NOMO-1 treated with dmso at 0.1 percent for 144 hours (cell line): Measurements from ENCODE around the gene C11orf21.
"Not testable (repeated sequence)": the region's sequence is repeated elsewhere in the genome, so short reads cannot be mapped to it uniquely, and the experiment has no call there.

ENCODE experiments used
- DNase-seq: peaks from one replicate; lab custom pipeline; 2025; ENCODE audit not compliant: unreplicated experiment; lab: John Stamatoyannopoulos, UW

The C11orf21 gene

DNA sequence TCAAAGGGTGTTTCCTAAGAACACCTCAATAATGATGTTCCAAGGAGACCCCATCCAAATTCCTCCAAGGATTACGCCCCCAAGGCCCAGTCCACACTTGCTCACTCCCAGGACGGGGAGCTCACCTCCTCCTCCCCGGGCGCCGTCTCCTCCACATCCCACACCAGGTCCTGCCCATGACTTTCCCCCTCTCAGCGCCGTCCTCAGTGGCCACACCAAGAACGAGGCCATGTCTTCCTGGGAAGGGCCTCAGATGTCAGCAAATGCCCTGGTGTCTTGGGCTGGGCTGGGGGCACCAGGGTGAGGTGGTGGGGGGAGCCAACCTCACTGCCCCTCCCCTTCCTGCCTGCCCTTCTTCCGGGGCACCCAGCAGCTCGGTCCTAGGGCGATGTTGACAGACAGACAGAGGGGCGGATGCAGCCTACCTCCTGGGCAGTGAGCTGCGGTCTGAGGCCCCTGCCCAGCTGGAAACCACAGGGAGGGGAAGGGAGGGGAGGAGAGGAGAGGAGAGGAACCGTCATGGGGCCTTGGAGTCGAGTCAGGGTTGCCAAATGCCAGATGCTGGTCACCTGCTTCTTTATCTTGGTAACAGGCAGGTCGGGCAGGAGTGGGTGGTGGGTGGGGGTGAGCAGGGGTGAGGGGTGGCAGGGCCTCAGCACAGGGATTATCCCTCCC lies at the start of gene C11orf21, which contains the start of gene TSPAN32:
Gene C11orf21, minus strand, starts transcription at position 288 of the 675 bp plus-strand sequence. Its CDS starts 110 bp downstream, at position 178.
Gene TSPAN32, plus strand, starts transcription at position 383 of the 675 bp plus-strand sequence. Its CDS starts 137 bp downstream, at position 520.
- peak; percentile 97 for DNase-seq

DNA sequence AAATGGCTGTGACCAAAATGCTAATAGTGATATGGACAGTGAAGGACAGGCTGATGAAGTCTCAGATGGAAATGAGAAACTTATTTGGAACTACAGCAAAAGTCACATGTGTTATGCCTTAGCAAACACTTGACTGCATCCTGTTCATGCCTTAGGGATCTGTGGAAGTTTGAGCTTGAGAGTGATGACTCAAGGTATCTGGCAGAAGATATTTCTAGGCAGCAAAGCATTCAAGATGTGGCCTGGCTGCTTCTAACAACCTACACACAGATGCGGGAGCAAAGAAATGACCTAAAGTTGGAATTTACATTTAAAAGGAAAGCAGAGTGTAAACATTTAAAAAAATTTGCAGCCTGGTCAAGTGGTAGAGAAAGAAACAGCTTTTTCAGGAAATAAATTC lies 47.3 kb upstream of the C11orf21 start:
- DNase-seq, result no peak

DNA sequence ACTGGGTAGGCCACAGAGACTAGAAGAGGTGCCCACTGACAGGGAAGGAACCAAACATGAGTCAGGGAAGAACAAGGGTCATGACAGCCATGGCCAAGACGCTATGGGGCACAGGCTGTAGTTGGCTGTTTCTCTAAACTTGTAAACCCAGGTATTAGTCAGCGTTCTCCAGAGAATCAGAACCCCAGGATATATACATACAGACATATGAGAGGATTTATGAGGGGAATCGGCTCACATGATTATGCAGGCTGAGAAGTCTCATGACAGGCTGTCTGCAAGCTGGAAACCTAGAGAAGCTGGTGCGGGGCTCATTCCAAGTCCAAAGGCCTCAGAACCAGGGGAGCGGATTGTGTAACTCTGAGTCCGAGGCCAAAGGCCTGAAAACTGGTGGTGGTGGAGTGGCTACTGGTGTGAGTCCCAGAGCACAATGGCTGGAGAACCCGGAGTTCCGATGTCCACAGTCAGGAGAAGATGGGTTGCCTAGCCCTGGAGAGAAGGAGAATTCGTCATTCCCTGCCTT lies 45.7 kb upstream of the C11orf21 start:
- DNase-seq, result no peak

DNA sequence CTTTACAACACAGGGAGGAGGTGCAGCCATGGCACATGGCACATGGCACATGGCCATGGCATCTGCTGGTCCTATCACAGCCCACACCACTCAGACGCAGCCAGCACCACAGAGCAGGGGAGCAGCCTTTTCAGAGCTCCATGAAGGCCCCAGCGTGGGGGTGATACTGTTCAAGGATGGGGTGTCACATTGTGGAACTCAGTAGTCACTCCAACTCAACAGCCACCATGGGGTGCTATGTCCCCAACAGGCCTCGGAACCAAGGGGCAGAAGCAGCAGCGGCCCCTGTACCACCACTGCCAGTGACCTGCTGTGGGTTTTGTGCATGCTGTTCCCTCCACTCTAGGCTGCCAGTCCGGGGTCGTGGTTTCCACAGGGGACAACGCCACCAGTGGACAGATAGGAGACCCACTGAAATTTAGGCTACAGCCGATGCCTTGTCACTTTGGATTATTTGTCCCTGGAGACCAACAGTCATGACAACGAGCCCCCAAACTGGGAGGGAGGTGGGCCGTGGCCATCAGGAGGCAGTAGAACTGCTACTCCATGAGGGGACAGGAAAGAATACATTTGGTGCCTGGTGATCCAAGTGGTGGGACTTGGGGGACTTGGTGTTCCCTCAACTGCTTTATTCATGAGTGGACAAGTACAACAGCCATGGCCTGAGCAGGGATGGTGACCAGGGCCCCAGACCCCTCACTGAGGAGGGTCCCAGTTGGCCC lies 45.0 kb upstream of the C11orf21 start:
- no peak for DNase-seq

DNA sequence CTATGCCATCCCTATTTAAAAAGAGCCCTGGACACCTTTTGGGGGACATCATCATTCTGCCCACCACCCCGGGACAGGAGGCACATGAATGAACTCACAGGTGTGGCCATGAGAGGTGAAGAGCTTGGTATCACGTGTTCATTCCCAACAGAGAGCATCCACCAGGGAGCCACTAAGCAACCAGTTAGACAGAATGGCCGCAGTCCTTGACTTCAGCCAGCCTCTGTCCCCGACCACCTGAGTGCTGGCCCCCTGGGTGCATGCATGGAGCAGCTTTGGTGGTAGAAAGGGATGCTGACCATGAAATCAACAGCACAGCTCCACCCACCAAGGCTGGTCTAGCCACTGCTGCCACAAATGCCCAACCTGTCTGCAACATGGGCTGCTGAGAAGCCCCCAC lies 44.3 kb upstream of the C11orf21 start:
- DNase-seq, result no peak

DNA sequence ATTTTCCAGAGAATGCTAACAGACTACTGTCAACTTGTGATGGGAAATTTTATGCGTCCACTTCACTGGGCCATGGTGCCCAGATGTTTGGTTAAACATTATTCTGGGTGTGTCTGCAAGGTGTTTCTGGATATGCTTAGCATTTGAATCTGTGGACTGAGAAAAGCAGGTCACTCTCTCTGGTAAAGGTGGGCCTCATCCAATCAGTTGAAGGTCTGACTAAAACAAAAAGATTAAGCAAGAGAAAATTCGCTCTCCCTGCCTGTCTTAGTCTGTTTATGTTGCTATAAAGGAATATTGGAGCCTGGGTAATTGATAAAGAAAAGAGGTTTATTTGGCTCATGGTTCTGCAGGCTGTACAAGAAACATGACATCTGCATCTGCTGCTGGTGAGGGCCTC lies 43.3 kb upstream of the C11orf21 start:
- DNase-seq, result no peak

DNA sequence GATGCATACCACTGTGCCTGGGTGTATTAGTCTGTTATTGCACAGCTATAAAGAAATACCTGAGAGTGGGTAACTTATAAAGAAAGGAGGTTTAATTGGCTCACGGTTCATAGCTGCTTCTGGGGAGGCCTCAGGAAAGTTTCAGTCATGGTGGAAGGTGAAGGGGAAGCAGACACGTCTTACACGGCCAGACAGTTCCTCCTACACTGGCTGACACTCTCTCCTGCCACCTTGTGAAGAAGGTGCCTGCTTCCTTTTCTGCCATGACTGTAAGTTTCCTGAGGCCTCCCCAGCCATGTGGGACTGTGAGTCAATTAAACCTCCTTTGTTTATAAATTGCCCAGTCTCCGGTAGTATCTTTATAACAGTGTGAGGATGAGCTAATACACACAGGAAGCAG lies 41.8 kb upstream of the C11orf21 start:
- DNase-seq, result no peak

DNA sequence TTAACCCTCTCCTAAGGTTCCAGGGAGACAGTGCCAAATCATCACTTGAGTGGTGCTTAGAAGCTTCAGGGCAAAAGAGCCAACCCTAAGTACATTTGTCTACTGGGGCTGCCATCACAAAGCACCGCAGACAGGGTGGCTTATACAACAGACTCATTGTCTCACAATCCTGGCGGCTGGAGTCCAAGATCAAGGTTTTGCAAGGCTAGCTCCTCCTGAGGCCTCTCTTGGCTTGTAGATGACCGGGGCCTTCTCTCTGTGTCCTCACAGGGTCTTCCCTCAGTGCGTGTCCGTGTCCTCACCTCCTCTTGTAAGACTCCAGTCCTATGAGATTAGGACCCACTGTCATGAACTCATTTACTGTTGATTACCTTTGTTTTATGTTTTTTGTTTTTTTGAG lies 41.3 kb upstream of the C11orf21 start:
- no peak for DNase-seq

DNA sequence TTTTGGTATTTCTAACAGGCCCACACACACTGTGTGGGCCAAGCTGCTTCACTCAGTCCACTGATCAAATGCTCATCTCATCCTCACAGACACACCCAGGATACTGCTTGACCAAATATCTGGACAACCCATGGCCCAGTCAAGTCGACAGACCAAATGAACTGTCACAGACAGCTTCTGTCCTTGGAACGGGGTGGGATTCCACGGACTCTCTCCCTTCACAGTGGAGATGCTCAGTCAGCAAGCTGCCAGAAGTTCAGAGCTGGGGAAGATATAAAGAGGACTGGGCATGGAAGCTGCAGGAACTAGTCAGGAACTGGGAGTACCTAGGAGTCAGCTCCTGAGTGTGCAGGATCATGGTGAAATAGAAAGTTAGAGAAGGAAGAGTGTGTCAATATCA lies 40.8 kb upstream of the C11orf21 start:
- DNase-seq, result no peak

DNA sequence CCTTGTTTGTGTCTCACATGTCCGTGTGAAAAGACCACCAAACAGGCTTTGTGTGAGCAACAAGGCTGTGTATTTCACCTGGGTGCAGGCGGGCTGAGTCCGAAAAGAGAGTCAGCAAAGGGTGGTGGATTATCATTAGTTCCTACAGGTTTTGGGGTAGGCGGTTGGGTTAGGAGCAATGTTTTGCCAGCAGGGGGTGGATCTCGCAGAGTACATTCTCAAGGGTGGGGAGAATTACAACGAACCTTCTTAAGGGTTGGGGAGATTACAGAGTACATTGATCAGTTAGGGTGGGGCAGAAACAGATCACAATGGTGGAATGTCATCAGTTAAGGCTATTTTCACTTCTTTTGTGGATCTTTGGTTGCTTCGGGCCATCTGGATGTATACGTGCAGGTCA lies 37.0 kb upstream of the C11orf21 start:
- DNase-seq, result not testable (repeated sequence)

DNA sequence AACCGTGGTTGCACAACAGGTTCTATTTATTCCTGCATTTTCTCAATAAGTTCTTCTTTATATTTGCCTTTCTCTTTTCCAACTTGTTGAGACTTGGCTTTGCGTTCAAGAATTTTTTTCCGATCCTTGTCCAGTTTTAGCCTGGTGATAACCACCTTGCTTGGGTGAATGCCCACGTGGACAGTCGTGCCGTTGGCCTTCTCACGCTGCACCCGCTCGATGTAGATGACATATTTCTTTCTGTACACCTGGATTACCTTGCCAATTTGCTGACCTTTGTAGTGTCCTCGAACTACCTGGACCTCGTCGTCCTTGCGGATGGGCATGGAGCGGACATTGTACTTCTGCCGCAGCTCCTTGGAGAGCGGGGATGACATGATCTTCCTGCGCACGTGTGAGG lies 33.6 kb upstream of the C11orf21 start:
- not testable (repeated sequence) for DNase-seq

DNA sequence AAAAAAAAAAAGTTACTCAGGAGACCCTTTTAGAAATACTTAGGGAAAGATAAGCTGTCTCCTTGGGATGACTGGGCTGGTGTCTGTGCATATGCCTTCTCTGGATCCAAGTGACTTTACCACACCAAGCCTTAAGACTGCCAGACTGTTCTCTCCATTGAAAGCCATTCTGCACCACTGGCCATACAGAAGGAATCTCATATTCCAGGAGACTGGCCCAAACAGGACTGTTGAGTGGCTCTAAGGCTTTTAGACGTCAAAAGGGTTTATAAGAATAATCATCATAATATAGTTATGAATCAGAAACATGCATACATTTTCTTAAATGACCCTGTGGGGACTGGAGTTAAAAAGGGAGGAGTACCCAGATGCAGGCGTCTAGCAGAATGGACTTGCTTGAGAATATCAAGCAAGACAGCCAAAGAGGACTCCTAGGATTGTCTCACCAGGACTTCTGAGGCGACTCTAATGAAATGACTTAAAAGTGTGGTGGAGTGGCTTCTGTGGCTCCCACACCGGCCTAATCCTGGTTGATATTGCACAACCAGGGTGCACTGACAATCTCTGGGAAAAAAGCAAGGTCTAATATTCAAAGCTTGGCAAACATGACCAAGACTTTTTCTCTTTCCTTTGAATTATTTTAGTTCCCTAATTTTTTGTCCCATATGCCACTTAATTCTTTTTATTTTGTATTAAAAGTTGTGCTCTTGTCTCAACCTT lies 31.9 kb upstream of the C11orf21 start:
- not testable (repeated sequence) for DNase-seq

DNA sequence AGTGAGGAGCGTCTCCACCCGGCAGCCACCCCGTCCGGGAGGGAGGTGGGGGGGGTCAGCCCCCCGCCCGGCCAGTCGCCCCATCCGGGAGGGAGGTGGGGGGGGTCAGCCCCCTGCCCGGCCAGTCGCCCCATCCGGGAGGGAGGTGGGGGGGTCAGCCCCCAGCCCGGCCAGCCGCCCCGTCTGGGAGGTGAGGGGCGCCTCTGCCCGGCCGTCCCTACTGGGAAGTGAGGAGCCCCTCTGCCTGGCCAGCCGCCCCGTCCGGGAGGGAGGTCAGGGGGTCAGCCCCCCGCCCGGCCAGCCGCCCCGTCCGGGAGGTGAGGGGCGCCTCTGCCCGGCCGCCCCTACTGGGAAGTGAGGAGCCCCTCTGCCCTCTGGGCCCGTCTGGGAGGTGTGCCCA lies 30.9 kb upstream of the C11orf21 start:
- not testable (repeated sequence) for DNase-seq

DNA sequence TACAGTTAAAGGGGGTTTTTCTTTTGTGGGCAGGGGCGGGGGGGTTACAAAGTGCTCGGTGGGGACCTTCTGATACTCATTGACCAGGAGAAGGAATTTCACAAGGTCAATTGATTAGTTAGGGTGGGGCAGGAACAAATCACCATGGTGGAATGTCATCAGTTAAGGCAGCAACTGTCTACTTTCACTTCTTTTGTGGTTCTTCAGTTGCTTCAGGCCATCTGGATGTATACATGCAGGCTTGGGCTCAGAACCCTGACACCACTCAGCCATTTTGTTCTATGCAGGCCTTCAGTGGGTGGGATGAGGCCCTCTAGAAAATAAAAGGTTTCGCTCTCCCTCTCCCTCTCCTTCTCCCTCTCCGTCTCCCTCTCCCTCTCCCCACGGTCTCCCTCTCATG lies 29.7 kb upstream of the C11orf21 start:
- no peak for DNase-seq

DNA sequence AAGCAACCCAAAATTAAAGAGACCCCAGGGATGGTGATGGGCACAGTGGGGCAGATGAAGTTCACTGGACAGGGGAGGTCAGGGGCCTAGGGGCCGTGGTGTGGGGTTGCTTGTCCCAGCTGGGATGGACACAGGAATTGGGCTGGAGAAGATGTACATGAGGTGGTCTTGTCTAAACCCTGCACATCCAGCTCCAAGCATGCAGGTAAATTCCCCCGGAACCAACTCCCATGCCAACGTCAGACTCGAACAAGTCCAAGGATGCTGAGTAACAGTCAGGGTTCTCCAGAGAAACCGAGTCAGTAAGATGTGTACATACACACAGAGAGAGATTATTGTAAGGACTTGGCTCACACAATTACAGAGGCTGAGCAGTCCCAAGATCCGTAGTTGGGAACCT lies 29.0 kb upstream of the C11orf21 start:
- no peak for DNase-seq

DNA sequence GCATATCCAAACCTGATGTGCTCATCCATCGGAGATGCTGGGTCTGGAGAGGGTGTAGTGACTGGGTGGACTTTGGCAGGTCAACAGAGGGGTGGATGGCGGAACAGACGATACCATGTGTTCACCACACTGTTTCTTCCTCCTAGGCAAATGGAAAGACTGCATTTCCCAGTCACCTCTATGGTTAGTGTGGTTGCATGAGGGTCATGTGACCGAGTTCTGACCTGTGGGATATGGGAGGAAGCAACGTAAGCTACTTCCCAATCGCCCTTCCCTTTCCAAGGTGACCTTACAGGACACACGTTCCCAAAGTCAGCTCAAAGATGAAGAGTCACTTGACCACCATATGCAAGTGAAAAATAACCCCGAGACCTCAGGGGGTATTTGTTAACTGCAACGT lies 27.8 kb upstream of the C11orf21 start:
- DNase-seq, result no peak

DNA sequence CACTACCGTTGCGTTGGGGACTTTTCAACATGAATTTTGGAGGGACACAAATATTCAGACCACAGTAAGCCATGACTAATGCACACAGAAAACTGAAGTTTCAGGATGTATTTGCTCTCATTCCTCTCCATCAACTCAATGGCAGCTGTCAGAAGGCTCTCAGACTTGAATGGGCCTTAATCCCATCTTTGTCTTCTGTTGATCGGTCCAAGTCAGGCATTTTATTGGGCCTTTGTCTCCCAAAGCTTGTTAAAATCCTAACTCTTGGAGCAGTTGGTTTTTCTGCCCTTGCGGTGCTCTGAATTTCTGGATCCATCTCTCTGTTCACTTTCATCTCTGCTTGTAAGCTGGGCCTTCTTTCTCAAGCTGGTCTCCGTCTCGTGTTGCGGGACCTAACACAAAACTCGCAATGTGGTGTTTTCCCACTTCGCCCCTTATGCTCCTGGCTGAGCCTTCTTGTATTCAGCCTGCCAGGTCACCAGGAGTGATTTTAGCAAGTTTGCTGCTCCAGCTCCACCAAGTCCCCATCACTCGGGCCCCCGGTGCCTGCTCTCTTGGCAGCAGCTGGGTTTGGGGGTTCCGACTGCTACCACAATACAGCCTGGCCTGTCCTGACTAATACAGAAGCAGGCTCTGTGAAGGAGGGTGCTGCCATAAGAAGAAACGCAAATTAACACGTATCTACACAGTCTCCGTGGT lies 27.1 kb upstream of the C11orf21 start:
- DNase-seq, result no peak

DNA sequence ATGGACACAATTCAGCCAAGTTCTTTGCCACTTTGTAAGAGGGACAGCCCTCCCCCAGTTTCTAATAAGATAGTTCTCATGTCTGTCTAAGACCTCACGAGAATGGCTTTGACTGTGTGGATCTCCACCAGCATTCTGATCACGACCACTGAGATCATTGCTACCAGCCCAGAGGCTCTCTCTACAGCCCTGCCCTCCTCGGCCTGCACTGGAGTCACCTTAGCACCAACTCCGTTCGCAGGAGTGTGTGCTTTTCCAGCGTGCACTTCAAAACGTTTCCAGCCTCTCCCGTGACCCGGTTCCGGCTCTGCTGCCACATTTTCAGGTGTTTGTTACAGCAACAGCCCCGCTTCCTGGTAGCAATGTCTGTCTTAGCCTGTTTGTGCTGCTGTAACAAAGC lies 26.3 kb upstream of the C11orf21 start:
- DNase-seq, result no peak

DNA sequence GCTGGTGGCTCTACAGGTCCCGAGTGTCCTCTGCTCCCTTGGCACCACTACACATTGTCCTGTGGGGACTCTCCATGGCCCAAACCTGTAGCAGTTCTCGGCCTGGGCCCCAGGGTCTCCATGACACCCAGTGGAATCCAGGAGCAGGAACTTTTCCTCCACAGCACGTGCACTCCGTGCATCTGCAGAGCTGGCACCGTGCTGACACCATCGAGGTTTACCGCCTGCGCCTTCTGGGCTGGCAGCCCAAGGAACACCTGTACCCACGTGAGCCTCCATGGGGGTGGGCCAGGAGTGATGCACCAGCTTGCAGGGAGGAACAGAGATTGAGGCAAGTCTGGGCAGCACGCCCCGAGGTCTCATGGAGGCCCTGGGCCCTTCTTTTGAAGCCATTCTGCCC lies 25.3 kb upstream of the C11orf21 start:
- no peak for DNase-seq

DNA sequence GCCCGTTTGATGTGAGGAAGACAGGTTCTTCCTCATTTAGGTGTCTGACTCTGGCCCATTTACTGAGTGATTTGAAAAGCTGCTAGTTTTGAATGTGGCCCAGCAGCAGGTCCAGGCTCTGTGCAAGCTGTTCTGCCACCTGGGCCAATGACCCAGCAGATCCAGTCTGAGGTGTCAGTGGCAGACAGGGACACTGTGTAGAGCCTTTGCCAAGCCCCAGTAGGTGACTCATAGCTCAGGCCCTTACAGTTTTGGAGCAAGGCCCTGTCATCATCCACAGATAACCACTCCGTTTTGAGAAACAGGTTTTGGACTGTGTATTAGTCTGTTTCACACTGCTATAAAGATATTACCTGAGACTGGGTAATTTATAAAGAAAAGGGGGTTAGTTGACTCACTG lies 24.0 kb upstream of the C11orf21 start:
- DNase-seq, result no peak

DNA sequence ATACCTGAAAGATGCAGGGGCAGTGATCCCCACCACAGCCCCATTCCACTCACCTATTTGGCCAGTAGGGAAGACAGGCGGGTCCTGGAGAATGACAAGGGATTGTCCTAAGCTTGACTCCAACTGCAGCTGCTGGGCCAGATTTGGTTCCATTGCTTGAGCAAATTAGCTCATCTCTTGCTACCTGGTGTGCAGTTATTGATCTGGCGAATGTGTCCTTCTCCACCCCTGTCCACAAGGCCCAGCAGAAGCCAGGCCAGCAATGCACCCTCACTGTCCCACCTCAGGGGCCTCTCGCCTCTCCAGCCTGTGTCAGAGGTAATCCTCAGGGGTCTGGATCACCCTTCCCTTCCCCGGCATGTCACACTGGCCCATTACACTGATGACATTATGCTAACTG lies 23.4 kb upstream of the C11orf21 start:
- no peak for DNase-seq
